MM.1S (cell line): Measurements from ENCODE around the gene KCNH1.

Experiments used
- DNase-seq: peaks from one replicate; pipeline ENCODE4 v3.0.0-alpha.2; 2015
- H2AFZ ChIP-seq: fragments of 300-600 bp; sonication (generic); 2 replicates; pipeline ENCODE4 v1.6.0; 2016; ENCODE audit warnings: antibody characterized with exemption, low read length
- H3F3A ChIP-seq: fragments of 300-600 bp; sonication (generic); 2 replicates; pipeline ENCODE4 v1.6.1; 2016; ENCODE audit warnings: mild to moderate bottlenecking, antibody characterized with exemption, low read length, moderate library complexity, mixed read lengths; ENCODE audit not compliant: insufficient read depth
- H3K27ac ChIP-seq: fragments of 300-600 bp; sonication (generic); 2 replicates; pipeline ENCODE4 v1.5.1; 2016; ENCODE audit warnings: mild to moderate bottlenecking, low read length
- H3K27me3 ChIP-seq: fragments of 300-600 bp; sonication (generic); replicated peaks from 2 replicates; pipeline ENCODE4 v1.6.0; 2016; ENCODE audit warnings: low read length; ENCODE audit not compliant: insufficient read depth
- H3K36me3 ChIP-seq: fragments of 300-600 bp; sonication (generic); replicated peaks from 2 replicates; pipeline ENCODE4 v1.6.1; 2016; ENCODE audit warnings: mild to moderate bottlenecking, low read length, mixed read lengths; ENCODE audit not compliant: insufficient read depth
- H3K4me1 ChIP-seq: fragments of 300-600 bp; sonication (generic); 2 replicates; pipeline ENCODE4 v1.6.1; 2016; ENCODE audit warnings: low read length, mixed read lengths
- H3K4me2 ChIP-seq: fragments of 300-600 bp; sonication (generic); 2 replicates; pipeline ENCODE4 v1.6.0; 2016; ENCODE audit warnings: low read depth, low read length
- H3K4me3 ChIP-seq: fragments of 300-600 bp; sonication (generic); 2 replicates; pipeline ENCODE4 v1.5.1; 2016; ENCODE audit warnings: low read length, mixed read lengths
- H3K79me2 ChIP-seq: fragments of 300-600 bp; sonication (generic); 2 replicates; pipeline ENCODE4 v1.6.1; 2016; ENCODE audit warnings: mixed run types, low read length, mixed read lengths
- H3K9ac ChIP-seq: fragments of 300-600 bp; sonication (generic); 2 replicates; pipeline ENCODE4 v1.6.1; 2016; ENCODE audit warnings: low read length, mixed read lengths
- H3K9me2 ChIP-seq: fragments of 300-600 bp; sonication (generic); replicated peaks from 2 replicates; pipeline ENCODE4 v1.6.1; 2016; ENCODE audit warnings: mild to moderate bottlenecking, low read length, mixed read lengths; ENCODE audit not compliant: insufficient read depth
- H3K9me3 ChIP-seq: fragments of 300-600 bp; sonication (generic); replicated peaks from 2 replicates; pipeline ENCODE4 v1.6.1; 2016; ENCODE audit warnings: mild to moderate bottlenecking, low read length, mixed read lengths; ENCODE audit not compliant: insufficient read depth
- H4K20me1 ChIP-seq: fragments of 300-600 bp; sonication (generic); 2 replicates; pipeline ENCODE4 v1.6.1; 2016; ENCODE audit warnings: mild to moderate bottlenecking, low read length, moderate library complexity, mixed read lengths; ENCODE audit not compliant: insufficient read depth
- EZH2 ChIP-seq: fragments of 300-600 bp; sonication (generic); optimal IDR thresholded peaks from 2 replicates; pipeline ENCODE3; 2017; ENCODE audit warnings: low read depth, mild to moderate bottlenecking, antibody characterized with exemption, low read length, mixed read lengths
- EZH2phosphoT487 ChIP-seq: fragments of 300-600 bp; sonication (generic); IDR thresholded peaks from 2 replicates; pipeline ENCODE4 v1.6.1; 2018; ENCODE audit warnings: antibody characterized with exemption, low read length
- TF ChIP-seq, protein P1 (sequence below): fragments of 300-600 bp; sonication (generic); IDR thresholded peaks from 2 replicates; pipeline ENCODE4 v1.5.1; 2016; ENCODE audit warnings: antibody characterized with exemption, low read length, mixed read lengths

The KCNH1 gene

DNA sequence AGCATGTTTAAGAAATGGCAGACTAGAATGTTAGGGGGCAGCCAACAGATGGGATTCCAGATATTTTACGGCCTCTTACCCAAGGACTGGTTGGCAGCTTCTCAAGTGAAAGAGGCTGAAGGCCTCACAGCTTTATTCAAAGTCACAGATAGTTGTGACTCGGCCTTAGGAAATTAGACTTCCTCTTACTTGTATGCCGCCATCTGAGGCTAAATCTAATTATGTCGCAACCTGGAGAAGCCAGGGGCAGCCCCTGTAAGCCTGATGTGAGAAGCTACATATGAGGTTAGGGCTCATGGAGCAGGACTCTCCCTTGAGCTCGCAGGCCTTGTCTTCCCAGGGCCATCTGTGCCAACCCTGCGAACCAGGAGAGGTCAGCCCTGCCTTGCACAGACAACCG is 452.8 kb downstream of the KCNH1 start:
- H3K4me1 ChIP-seq = peaks cover 46% of the 10 kb centered on the region
- H3F3A ChIP-seq = no peaks in the 10 kb centered on the region
- H3K9ac ChIP-seq = no peak overlapping the region
- no peak for DNase-seq
- H3K36me3 ChIP-seq = no peaks in the 10 kb centered on the region
- H3K27ac ChIP-seq = no peak overlapping the region
- no peaks in the 10 kb centered on the region for H3K9me3 ChIP-seq
- H3K27me3 ChIP-seq = no peaks in the 10 kb centered on the region
- H3K9me2 ChIP-seq = no peaks in the 10 kb centered on the region
- H3K79me2 ChIP-seq = no peaks in the 10 kb centered on the region
- no peak overlapping the region for H3K4me3 ChIP-seq
- TF ChIP-seq, protein P1, sequence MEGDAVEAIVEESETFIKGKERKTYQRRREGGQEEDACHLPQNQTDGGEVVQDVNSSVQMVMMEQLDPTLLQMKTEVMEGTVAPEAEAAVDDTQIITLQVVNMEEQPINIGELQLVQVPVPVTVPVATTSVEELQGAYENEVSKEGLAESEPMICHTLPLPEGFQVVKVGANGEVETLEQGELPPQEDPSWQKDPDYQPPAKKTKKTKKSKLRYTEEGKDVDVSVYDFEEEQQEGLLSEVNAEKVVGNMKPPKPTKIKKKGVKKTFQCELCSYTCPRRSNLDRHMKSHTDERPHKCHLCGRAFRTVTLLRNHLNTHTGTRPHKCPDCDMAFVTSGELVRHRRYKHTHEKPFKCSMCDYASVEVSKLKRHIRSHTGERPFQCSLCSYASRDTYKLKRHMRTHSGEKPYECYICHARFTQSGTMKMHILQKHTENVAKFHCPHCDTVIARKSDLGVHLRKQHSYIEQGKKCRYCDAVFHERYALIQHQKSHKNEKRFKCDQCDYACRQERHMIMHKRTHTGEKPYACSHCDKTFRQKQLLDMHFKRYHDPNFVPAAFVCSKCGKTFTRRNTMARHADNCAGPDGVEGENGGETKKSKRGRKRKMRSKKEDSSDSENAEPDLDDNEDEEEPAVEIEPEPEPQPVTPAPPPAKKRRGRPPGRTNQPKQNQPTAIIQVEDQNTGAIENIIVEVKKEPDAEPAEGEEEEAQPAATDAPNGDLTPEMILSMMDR = no peak
- TF ChIP-seq EZH2phosphoT487 = no peak
- no peak for TF ChIP-seq EZH2
- no peak overlapping the region for H3K4me2 ChIP-seq
- H2AFZ ChIP-seq = no peak overlapping the region
- no peaks in the 10 kb centered on the region for H4K20me1 ChIP-seq

DNA sequence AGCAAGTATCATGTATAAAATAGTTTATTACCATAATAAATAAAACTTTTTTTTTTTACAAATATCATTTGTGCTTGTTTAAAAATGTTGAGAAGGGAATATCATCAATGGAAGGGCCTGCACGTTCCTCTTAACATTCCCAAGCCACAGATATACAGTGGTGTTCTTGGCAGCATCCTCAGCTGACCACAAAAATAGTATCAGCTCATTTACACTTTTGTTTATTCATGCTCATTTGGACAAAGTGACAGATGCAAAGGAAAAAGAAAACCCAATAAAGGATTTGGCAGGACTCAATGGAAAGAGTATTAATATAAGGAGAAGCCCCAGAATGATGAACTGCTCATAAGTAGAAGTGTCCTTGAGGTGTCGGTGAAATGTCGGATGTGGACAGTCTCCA is 455.6 kb downstream of the KCNH1 start:
- H3K4me3 ChIP-seq = no peak overlapping the region
- H3K36me3 ChIP-seq = no peaks in the 10 kb centered on the region
- no peaks in the 10 kb centered on the region for H3F3A ChIP-seq
- no peak overlapping the region for H3K9ac ChIP-seq
- no peaks in the 10 kb centered on the region for H3K9me2 ChIP-seq
- peak overlapping the region; percentile 45; the same call in 1 of the 2 replicates for H3K27ac ChIP-seq
- no peaks in the 10 kb centered on the region for H3K27me3 ChIP-seq
- no peaks in the 10 kb centered on the region for H3K9me3 ChIP-seq
- no peaks in the 10 kb centered on the region for H3K79me2 ChIP-seq
- peak overlapping the region; percentile 67; the same call in 1 of the 2 replicates for H3K4me2 ChIP-seq
- H3K4me1 ChIP-seq = peaks cover 22% of the 10 kb centered on the region
- TF ChIP-seq, protein P1 = no peak
- TF ChIP-seq EZH2phosphoT487 (no peak), EZH2 (no peak)
- H2AFZ ChIP-seq = no peak overlapping the region
- DNase-seq = no peak
- no peaks in the 10 kb centered on the region for H4K20me1 ChIP-seq

DNA sequence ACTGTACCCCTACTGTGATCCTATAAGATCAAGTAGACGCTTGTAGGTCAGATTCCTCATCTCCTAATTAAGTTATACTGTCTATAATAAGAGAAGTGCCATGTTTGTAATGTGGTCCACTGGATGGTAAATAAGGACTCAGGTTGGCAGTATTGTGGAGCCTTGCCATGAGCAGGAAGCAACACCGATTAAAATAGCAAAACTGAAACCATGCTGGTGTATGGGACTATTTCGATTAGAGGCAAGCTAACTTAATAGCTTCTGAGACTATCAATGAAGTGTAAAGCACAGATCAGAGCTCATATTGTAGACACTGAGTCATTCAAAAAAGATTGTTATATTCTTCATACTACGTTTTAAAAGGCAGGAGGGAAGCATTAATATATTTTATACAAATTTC is 456.4 kb downstream of the KCNH1 start:
- no peaks in the 10 kb centered on the region for H3K79me2 ChIP-seq
- peak overlapping the region; percentile 7; the same call in 1 of the 2 replicates for H3K4me3 ChIP-seq
- no peaks in the 10 kb centered on the region for H3F3A ChIP-seq
- H3K9me2 ChIP-seq = no peaks in the 10 kb centered on the region
- no peaks in the 10 kb centered on the region for H3K9me3 ChIP-seq
- H3K4me2 ChIP-seq = peak overlapping the region; percentile 67
- TF ChIP-seq EZH2phosphoT487 (no peak), EZH2 (no peak)
- TF ChIP-seq, protein P1 = no peak
- peak overlapping the region; percentile 45; the same call in 1 of the 2 replicates for H3K27ac ChIP-seq
- H3K4me1 ChIP-seq = peaks cover 22% of the 10 kb centered on the region
- no peaks in the 10 kb centered on the region for H3K27me3 ChIP-seq
- H3K9ac ChIP-seq = no peak overlapping the region; the same call in 1 of the 2 replicates
- H3K36me3 ChIP-seq = no peaks in the 10 kb centered on the region
- DNase-seq = peak; percentile 82
- H4K20me1 ChIP-seq = no peaks in the 10 kb centered on the region
- H2AFZ ChIP-seq = 0 out of 2 replicates have a peak overlapping the region, but pooled peaks have one; percentile 25
